ENCODE measurements around the gene SEMG2. TPM values are rescaled to one million over a fixed set of nuclear protein-coding genes. Genes with fewer than 3 reads are reported as not detected.

Gene SEMG2, protein sequence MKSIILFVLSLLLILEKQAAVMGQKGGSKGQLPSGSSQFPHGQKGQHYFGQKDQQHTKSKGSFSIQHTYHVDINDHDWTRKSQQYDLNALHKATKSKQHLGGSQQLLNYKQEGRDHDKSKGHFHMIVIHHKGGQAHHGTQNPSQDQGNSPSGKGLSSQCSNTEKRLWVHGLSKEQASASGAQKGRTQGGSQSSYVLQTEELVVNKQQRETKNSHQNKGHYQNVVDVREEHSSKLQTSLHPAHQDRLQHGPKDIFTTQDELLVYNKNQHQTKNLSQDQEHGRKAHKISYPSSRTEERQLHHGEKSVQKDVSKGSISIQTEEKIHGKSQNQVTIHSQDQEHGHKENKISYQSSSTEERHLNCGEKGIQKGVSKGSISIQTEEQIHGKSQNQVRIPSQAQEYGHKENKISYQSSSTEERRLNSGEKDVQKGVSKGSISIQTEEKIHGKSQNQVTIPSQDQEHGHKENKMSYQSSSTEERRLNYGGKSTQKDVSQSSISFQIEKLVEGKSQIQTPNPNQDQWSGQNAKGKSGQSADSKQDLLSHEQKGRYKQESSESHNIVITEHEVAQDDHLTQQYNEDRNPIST
- not detected for total RNA-seq
- long read RNA-seq = 0 reads

DNA sequence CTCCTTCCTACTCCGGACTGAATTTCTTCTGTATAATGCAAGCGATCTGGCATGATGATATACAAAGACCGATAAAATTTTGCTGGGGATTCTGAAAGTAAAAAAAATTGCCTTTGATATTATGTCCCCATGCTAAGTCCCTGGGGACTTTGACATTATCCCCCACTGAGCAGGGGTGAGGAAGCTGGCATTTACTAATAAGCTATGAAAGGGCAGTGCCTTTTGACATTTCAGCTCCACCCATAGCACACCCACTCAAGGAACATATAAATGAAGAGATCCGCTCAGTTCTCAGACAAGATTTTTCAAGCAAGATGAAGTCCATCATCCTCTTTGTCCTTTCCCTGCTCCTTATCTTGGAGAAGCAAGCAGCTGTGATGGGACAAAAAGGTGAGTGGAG is at the start of gene SEMG2:
TSS of gene SEMG2 (plus strand) at position 298 of the 400 bp plus-strand sequence. CDS start at position 315, 17 bp downstream.
- DNase-seq (ENCODE audit: low spot score) = no peak

GRCh38 chr20:45173522-45173921 is 47.7 kb upstream of the SEMG2 start:
- DNase-seq (ENCODE audit: low spot score) = no peak
- intact Hi-C loops (cut with DNase I) = no loop called here

More for the DNA sequence above, at the start of gene SEMG2:
- intact Hi-C loops (cut with DNase I) = no loop called here

GRCh38 chr20:45174434-45175364 is 46.5 kb upstream of the SEMG2 start, which contains the start of gene PI3:
PI3 (plus strand) TSS chr20:45174902; CDS start chr20:45174923, 21 bp downstream.
- no peak for DNase-seq (ENCODE audit: low spot score)
- intact Hi-C loops (cut with DNase I) = no loop called here

- intact Hi-C loops (cut with DNase I) = no loop called here
Measured at GRCh38 chr20:45176526-45177267, 44.5 kb upstream of the SEMG2 start.

GRCh38 chr20:45179166-45179565 is 42.0 kb upstream of the SEMG2 start:
- DNase-seq (ENCODE audit: low spot score) = no peak
- intact Hi-C loops (cut with DNase I) = no loop called here

More at GRCh38 chr20:45176526-45177267, 44.5 kb upstream of the SEMG2 start:
- DNase-seq (ENCODE audit: low spot score) = no peak

GRCh38 chr20:45181639-45182038 is 39.5 kb upstream of the SEMG2 start:
- intact Hi-C loops (cut with DNase I) = no loop called here

DNA sequence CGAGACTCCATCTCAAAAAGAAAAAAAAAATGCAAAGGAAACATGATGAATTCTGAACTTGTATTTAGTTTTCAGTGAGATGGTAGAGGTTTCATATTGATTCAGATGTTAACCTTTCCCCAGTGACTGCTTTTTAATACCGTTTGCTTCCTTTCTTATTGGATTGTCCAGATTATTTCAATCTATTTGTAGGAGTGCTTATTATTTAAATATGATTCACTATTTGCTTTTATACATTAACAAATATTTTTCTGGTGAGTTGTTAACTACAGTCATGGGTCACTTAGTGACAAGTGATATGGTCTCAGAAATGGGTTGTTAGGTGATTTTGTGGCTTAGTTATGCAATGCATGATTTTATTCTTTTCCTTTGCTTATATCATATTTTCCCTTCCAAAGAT is 38.1 kb upstream of the SEMG2 start:
- intact Hi-C loops (cut with DNase I) = no loop called here

More at GRCh38 chr20:45181639-45182038, 39.5 kb upstream of the SEMG2 start:
- no peak for DNase-seq (ENCODE audit: low spot score)

GRCh38 chr20:45187693-45188092 is 33.5 kb upstream of the SEMG2 start:
- DNase-seq (ENCODE audit: low spot score) = no peak
- intact Hi-C loops (cut with DNase I) = no loop called here

More for the DNA sequence above, 38.1 kb upstream of the SEMG2 start:
- DNase-seq (ENCODE audit: low spot score) = no peak

- no peak for DNase-seq (ENCODE audit: low spot score)
- intact Hi-C loops (cut with DNase I) = no loop called here
Measured at GRCh38 chr20:45189067-45189609, 32.0 kb upstream of the SEMG2 start.

DNA sequence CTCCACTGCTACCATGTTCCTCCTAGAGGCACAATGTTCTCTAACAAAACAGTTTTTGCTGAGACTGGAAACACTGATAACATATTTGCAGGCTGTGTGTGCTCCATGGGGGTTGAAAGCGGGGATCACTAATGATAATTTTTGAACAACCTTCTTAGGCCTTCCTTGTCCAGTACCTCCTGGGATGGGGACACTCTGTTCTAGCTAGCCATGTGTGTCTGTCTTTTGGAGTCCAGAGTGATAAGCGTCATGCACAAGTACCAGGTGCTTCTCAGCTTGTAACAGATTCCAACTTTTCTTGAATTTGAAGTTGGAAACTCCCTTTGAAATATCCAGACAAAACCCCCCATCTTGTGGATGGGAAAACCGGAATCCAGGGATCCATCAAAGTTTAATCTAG is 31.3 kb upstream of the SEMG2 start:
- intact Hi-C loops (cut with DNase I) = no loop called here
- DNase-seq (ENCODE audit: low spot score) = no peak

DNA sequence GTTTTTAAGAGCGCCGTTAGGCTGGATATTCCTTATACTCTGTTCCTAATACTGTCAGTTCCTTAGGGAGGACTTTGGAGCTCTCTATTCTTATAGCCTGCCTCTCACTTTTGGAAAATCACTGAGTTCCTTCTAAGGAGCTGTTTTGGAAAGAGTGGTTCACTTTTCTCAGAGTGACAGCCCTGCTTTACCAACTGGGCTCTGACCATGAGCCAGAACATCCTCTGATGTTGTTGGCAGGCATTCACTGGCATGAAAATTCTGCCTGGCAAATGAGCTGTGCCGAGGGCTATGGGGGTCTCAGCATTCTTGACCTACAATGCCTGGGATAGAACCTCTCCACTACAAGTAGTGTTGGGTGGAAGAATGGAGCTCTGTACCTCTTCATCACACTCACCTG is 29.2 kb upstream of the SEMG2 start:
- intact Hi-C loops (cut with DNase I) = no loop called here
- no peak for DNase-seq (ENCODE audit: low spot score)

DNA sequence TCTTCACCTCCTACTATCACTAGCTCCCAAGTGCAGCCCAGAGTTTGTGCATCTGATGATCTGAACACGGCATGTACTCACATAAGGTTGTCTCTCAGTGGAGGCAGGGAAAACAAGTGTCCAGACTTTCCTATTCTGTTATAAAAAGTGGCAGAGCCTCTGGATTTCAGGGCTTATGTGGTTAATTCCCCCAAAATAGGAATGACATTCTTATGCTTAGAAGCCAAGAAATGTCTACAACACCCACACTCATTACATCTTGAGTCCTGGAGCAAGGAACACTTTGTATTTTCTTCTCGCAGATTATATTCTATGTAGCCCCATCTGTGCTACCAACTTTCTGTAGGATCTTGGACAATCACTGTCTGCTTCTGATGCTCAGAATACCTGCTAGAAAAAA is 27.8 kb upstream of the SEMG2 start:
- intact Hi-C loops (cut with DNase I) = no loop called here
- no peak for DNase-seq (ENCODE audit: low spot score)

GRCh38 chr20:45206725-45207124 is 14.4 kb upstream of the SEMG2 start, which contains the start of gene SEMG1:
SEMG1 (plus strand) TSS chr20:45207033; CDS start chr20:45207054, 21 bp downstream.
- DNase-seq (ENCODE audit: low spot score) = no peak
- intact Hi-C loops (cut with DNase I) = no loop called here

DNA sequence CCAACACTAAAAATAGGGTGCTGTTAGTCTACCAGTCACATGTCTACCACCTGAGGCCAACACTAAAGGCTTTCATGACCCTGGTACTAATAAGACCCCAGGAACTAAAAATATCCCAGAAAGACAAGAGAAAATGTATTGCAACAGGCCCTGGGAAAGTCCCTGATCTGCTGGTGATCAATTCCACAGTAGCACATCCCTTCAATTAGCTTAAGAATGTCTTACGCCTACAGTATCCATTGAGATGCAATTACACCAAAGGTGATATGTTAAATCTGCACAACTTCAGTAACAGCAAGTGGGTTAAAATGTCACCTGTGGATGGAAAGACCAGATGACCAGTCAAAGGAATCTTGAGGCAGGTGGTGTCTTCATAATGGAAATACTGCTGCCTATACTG is 11.2 kb upstream of the SEMG2 start:
- no peak for DNase-seq (ENCODE audit: low spot score)
- intact Hi-C loops (cut with DNase I) = no loop called here

- DNase-seq (ENCODE audit: low spot score) = no peak
- intact Hi-C loops (cut with DNase I) = no loop called here
Measured at GRCh38 chr20:45211569-45212474, 9.4 kb upstream of the SEMG2 start.

DNA sequence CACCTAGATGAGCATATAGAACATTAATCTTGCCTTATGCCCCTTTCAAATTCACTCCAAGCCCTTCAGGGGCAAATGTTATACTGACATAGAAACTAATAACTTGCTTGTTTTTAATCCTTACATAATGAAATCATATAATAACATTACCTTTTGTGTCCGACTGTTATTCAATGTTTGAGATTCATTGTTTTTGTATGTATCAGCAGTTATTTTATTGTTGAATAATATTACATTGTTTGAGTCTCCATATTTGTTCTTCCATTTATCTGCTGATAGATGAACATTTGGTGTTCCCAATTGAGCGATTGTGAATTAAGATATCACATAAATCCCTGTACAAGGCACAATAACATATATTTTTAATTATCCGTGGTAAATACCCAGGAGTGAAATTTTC is 8.3 kb upstream of the SEMG2 start:
- intact Hi-C loops (cut with DNase I) = no loop called here
- DNase-seq (ENCODE audit: low spot score) = no peak

DNA sequence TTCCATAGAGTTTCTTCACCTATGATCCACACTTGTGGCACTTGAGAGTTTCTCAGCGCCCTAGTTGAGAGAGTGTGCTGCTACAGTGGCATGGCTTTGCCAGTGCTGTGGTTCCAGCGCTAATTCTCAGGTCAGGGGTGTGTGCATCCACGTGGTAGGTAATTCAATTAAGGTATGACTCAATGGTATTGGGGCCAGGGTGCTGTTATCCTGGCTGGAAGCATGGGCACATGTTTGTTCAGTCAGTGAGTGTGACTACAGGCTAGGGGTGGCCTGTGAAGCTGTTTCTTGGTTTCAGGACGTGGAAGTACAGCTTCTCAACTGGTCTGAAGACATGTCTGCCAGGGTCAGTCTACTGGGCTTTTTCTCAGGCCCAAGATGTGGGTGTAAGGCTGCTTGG is 3.0 kb upstream of the SEMG2 start:
- intact Hi-C loops (cut with DNase I) = no loop called here
- DNase-seq (ENCODE audit: low spot score) = no peak

GRCh38 chr20:45218636-45219035 is 2.5 kb upstream of the SEMG2 start:
- DNase-seq (ENCODE audit: low spot score) = no peak
- intact Hi-C loops (cut with DNase I) = no loop called here
